GM12878 (cell line): Measurements from ENCODE around the gene CCDC51. TPM values are rescaled to one million over a fixed set of nuclear protein-coding genes. Genes with fewer than 3 reads are reported as not detected.

ENCODE experiments used
- ATF7 ChIP-seq: fragments of 450-650 bp; IDR thresholded peaks from 2 replicates; pipeline ENCODE4 v1.6.1; 2016; ENCODE audit warnings: low read depth, mild to moderate bottlenecking
- DPF2 ChIP-seq: fragments of 450-650 bp; IDR thresholded peaks from 2 replicates; pipeline ENCODE4 v1.6.1; 2017; ENCODE audit warnings: mild to moderate bottlenecking
- KDM1A ChIP-seq: fragments of 200-600 bp; sonication (generic); IDR thresholded peaks from 2 replicates; pipeline ENCODE4 v1.6.1; 2016; ENCODE audit warnings: borderline replicate concordance
- MEF2A ChIP-seq: IDR thresholded peaks from 2 replicates; pipeline ENCODE4 v1.6.1; 2011; ENCODE audit warnings: low read depth, mild to moderate bottlenecking, low read length, moderate library complexity; ENCODE audit not compliant: insufficient read depth
- MYB ChIP-seq: fragments of 150-350 bp; IDR thresholded peaks from 2 replicates; pipeline ENCODE4 v1.6.1; 2014; ENCODE audit warnings: mild to moderate bottlenecking, low read depth, low read length, borderline replicate concordance
- PAX8 ChIP-seq: fragments of 450-650 bp; IDR thresholded peaks from 2 replicates; pipeline ENCODE4 v1.6.1; 2017; ENCODE audit warnings: mild to moderate bottlenecking, moderate library complexity
- SMC3 ChIP-seq: IDR thresholded peaks from 2 replicates; pipeline ENCODE4 v1.6.1; 2011; ENCODE audit warnings: low read length, improper control_type of control experiment, borderline replicate concordance
- SUZ12 ChIP-seq: fragments of 200-600 bp; sonication (generic); IDR thresholded peaks from one replicate; pipeline ENCODE4 v1.6.1; 2018; ENCODE audit warnings: antibody characterized with exemption, mild to moderate bottlenecking; ENCODE audit not compliant: unreplicated experiment
- TCF3 ChIP-seq: IDR thresholded peaks from 2 replicates; pipeline ENCODE4 v1.6.1; 2012; ENCODE audit warnings: low read depth, mild to moderate bottlenecking, low read length, borderline replicate concordance; ENCODE audit not compliant: insufficient read depth
- WRNIP1 ChIP-seq: IDR thresholded peaks from 2 replicates; pipeline ENCODE4 v1.6.1; 2011; ENCODE audit warnings: low read depth, low read length, improper control_type of control experiment, borderline replicate concordance
- ZNF274 ChIP-seq: IDR thresholded peaks from one replicate; pipeline ENCODE4 v1.8.0; 2011; ENCODE audit not compliant: insufficient read length, insufficient read depth
- polyA plus RNA-seq, 11 experiments: library from polyadenylated mRNA; depleted of rRNA in 4 of 11; unstranded in 6 of 11; stranded (reverse) in 5 of 11; fragments of >200 nt; fragmentation: Nextera tagmentation in 4 of 11; fragmentation: Illumina TruSeq in 1 of 11; extraction: Ambion mirVana in 4 of 11; extraction: Trizol in 1 of 11; gene quantifications; 1 replicate in 1 of 11; 2 replicates in 10 of 11; pipeline versions ENCODE4 v1.2.1 to v1.2.3, GENCODE V29; 2011 to 2016; ENCODE audit warnings: inconsistent platforms in 2 of 11, missing spikeins in 2 of 11, low read depth in 1 of 11
- total RNA-seq, 4 experiments: library from RNA; depleted of rRNA in 3 of 4; stranded (reverse); fragments of >200 nt in 3 of 4; fragmentation: Illumina TruSeq in 1 of 4; extraction: Trizol in 1 of 4; gene quantifications; 2 replicates each; pipeline versions ENCODE4 v1.2.1 to v1.2.3, GENCODE V29; 2013 to 2021
- TF ChIP-seq, protein P1 (sequence below): fragments of 150-350 bp; IDR thresholded peaks from 2 replicates; pipeline ENCODE4 v1.6.1; 2014; ENCODE audit warnings: mild to moderate bottlenecking, low read depth, low read length
- TF ChIP-seq, protein P2 (sequence below): IDR thresholded peaks from 2 replicates; pipeline ENCODE4 v1.6.1; 2012; ENCODE audit warnings: low read depth, low read length, improper control_type of control experiment
- TF ChIP-seq, protein P3 (sequence below): fragments of 450-650 bp; IDR thresholded peaks from 2 replicates; pipeline ENCODE4 v1.6.1; 2017; ENCODE audit warnings: mild to moderate bottlenecking, moderate library complexity
- TF ChIP-seq, protein P4 (sequence below): fragments of 450-650 bp; IDR thresholded peaks from 2 replicates; pipeline ENCODE4 v1.6.1; 2016; ENCODE audit warnings: mild to moderate bottlenecking, moderate library complexity, borderline replicate concordance
- TF ChIP-seq, protein P5 (sequence below): fragments of 450-650 bp; IDR thresholded peaks from 2 replicates; pipeline ENCODE4 v1.6.1; 2017; ENCODE audit warnings: mild to moderate bottlenecking, low read depth, inconsistent platforms; ENCODE audit not compliant: poor library complexity, severe bottlenecking

The CCDC51 gene
- total and polyA plus RNA-seq, 10 of the 15 experiments (the other 5 are each of a cell fraction or from before 2014, with no cell fraction given), result 10.6 to 54.9 (median 28.5) TPM

DNA sequence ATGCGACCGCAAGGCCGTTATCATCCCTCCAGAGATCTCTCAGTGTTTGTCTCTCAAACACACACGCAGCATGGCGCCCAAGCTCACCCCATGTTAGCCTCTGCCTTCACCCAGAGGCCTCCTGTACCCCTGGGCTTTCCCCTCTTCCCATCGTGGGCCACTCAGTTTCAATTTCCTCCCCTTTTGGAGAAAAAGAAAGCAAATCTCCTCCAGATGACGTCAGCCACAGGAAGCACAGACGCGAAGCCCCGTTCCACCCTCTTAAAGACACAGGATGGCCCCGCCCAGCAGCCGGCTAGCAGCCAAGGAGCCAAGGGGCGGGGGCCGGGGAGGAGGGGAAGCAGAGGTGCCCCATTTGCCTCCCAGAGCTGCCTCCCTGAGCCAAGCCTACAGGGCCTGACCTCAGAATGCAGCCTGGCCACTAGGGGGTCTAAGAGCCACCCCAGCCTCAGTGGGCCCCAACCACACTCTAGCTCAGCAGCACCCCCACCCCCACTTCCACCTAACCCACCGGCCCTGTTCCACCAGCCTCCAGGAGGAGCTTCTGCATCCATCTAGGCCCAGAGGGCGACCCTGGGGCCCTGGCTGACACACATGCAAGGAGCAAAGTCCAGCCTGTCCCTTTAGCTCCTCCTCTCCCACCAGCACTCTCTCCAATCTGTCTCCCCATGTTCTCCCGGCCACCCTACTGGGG is 33.2 kb upstream of the CCDC51 start (continued):
- TF ChIP-seq ATF7 (peak; percentile 99), KDM1A (no peak), SMC3 (peak; percentile 19; the same call in 1 of the 2 replicates), TCF3 (no peak), ZNF274 (no peak), PAX8 (no peak), MYB (no peak), DPF2 (peak; percentile 59; the same call in 1 of the 2 replicates), SUZ12 (no peak), WRNIP1 (no peak), MEF2A (peak; percentile 66; the same call in 1 of the 2 replicates)
- TF ChIP-seq, protein P1, sequence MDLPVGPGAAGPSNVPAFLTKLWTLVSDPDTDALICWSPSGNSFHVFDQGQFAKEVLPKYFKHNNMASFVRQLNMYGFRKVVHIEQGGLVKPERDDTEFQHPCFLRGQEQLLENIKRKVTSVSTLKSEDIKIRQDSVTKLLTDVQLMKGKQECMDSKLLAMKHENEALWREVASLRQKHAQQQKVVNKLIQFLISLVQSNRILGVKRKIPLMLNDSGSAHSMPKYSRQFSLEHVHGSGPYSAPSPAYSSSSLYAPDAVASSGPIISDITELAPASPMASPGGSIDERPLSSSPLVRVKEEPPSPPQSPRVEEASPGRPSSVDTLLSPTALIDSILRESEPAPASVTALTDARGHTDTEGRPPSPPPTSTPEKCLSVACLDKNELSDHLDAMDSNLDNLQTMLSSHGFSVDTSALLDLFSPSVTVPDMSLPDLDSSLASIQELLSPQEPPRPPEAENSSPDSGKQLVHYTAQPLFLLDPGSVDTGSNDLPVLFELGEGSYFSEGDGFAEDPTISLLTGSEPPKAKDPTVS, result no peak
- TF ChIP-seq, protein P2, sequence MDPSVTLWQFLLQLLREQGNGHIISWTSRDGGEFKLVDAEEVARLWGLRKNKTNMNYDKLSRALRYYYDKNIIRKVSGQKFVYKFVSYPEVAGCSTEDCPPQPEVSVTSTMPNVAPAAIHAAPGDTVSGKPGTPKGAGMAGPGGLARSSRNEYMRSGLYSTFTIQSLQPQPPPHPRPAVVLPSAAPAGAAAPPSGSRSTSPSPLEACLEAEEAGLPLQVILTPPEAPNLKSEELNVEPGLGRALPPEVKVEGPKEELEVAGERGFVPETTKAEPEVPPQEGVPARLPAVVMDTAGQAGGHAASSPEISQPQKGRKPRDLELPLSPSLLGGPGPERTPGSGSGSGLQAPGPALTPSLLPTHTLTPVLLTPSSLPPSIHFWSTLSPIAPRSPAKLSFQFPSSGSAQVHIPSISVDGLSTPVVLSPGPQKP, result peak; percentile 62; the same call in 1 of the 2 replicates
- TF ChIP-seq, protein P3, sequence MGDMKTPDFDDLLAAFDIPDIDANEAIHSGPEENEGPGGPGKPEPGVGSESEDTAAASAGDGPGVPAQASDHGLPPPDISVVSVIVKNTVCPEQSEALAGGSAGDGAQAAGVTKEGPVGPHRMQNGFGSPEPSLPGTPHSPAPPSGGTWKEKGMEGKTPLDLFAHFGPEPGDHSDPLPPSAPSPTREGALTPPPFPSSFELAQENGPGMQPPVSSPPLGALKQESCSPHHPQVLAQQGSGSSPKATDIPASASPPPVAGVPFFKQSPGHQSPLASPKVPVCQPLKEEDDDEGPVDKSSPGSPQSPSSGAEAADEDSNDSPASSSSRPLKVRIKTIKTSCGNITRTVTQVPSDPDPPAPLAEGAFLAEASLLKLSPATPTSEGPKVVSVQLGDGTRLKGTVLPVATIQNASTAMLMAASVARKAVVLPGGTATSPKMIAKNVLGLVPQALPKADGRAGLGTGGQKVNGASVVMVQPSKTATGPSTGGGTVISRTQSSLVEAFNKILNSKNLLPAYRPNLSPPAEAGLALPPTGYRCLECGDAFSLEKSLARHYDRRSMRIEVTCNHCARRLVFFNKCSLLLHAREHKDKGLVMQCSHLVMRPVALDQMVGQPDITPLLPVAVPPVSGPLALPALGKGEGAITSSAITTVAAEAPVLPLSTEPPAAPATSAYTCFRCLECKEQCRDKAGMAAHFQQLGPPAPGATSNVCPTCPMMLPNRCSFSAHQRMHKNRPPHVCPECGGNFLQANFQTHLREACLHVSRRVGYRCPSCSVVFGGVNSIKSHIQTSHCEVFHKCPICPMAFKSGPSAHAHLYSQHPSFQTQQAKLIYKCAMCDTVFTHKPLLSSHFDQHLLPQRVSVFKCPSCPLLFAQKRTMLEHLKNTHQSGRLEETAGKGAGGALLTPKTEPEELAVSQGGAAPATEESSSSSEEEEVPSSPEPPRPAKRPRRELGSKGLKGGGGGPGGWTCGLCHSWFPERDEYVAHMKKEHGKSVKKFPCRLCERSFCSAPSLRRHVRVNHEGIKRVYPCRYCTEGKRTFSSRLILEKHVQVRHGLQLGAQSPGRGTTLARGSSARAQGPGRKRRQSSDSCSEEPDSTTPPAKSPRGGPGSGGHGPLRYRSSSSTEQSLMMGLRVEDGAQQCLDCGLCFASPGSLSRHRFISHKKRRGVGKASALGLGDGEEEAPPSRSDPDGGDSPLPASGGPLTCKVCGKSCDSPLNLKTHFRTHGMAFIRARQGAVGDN, result peak; percentile 99
- TF ChIP-seq, protein P4, sequence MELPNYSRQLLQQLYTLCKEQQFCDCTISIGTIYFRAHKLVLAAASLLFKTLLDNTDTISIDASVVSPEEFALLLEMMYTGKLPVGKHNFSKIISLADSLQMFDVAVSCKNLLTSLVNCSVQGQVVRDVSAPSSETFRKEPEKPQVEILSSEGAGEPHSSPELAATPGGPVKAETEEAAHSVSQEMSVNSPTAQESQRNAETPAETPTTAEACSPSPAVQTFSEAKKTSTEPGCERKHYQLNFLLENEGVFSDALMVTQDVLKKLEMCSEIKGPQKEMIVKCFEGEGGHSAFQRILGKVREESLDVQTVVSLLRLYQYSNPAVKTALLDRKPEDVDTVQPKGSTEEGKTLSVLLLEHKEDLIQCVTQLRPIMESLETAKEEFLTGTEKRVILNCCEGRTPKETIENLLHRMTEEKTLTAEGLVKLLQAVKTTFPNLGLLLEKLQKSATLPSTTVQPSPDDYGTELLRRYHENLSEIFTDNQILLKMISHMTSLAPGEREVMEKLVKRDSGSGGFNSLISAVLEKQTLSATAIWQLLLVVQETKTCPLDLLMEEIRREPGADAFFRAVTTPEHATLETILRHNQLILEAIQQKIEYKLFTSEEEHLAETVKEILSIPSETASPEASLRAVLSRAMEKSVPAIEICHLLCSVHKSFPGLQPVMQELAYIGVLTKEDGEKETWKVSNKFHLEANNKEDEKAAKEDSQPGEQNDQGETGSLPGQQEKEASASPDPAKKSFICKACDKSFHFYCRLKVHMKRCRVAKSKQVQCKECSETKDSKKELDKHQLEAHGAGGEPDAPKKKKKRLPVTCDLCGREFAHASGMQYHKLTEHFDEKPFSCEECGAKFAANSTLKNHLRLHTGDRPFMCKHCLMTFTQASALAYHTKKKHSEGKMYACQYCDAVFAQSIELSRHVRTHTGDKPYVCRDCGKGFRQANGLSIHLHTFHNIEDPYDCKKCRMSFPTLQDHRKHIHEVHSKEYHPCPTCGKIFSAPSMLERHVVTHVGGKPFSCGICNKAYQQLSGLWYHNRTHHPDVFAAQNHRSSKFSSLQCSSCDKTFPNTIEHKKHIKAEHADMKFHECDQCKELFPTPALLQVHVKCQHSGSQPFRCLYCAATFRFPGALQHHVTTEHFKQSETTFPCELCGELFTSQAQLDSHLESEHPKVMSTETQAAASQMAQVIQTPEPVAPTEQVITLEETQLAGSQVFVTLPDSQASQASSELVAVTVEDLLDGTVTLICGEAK, result no peak; the same call in 1 of the 2 replicates
- TF ChIP-seq, protein P5, sequence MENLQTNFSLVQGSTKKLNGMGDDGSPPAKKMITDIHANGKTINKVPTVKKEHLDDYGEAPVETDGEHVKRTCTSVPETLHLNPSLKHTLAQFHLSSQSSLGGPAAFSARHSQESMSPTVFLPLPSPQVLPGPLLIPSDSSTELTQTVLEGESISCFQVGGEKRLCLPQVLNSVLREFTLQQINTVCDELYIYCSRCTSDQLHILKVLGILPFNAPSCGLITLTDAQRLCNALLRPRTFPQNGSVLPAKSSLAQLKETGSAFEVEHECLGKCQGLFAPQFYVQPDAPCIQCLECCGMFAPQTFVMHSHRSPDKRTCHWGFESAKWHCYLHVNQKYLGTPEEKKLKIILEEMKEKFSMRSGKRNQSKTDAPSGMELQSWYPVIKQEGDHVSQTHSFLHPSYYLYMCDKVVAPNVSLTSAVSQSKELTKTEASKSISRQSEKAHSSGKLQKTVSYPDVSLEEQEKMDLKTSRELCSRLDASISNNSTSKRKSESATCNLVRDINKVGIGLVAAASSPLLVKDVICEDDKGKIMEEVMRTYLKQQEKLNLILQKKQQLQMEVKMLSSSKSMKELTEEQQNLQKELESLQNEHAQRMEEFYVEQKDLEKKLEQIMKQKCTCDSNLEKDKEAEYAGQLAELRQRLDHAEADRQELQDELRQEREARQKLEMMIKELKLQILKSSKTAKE, result peak; percentile 66
